ENCODE data around the gene CAPN9.

The CAPN9 gene

GRCh38 chr1:230772457-230773395 lies 25.5 kb downstream of the CAPN9 start:
- DNase-seq: peak; percentile 36

- no peak for DNase-seq
Observed at GRCh38 chr1:230773396-230774033, 26.3 kb downstream of the CAPN9 start.

GRCh38 chr1:230778916-230779590 lies 31.9 kb downstream of the CAPN9 start:
- no peak for DNase-seq

GRCh38 chr1:230781131-230781530 lies 33.9 kb downstream of the CAPN9 start:
- no peak for DNase-seq

- no peak for DNase-seq
Observed at GRCh38 chr1:230781594-230781993, 34.4 kb downstream of the CAPN9 start.

GRCh38 chr1:230784163-230784562 lies 37.0 kb downstream of the CAPN9 start:
- DNase-seq: no peak

- DNase-seq: no peak
Observed at GRCh38 chr1:230785636-230786384, 38.6 kb downstream of the CAPN9 start.

GRCh38 chr1:230786385-230786753 lies 39.2 kb downstream of the CAPN9 start:
- DNase-seq: no peak

- no peak for DNase-seq
Observed at GRCh38 chr1:230787471-230787870, 40.3 kb downstream of the CAPN9 start.

GRCh38 chr1:230788561-230789275 lies 41.5 kb downstream of the CAPN9 start:
- DNase-seq: no peak

GRCh38 chr1:230790026-230790425 lies 42.8 kb downstream of the CAPN9 start:
- no peak for DNase-seq

GRCh38 chr1:230791986-230792564 lies 44.9 kb downstream of the CAPN9 start:
- DNase-seq: no peak

- no peak for DNase-seq
Observed at GRCh38 chr1:230792691-230793462, 45.7 kb downstream of the CAPN9 start.

GRCh38 chr1:230793463-230793745 lies 46.2 kb downstream of the CAPN9 start:
- DNase-seq: no peak

- no peak for DNase-seq
Observed at GRCh38 chr1:230794431-230794830, 47.2 kb downstream of the CAPN9 start.

GRCh38 chr1:230794871-230795605 lies 47.9 kb downstream of the CAPN9 start:
- DNase-seq: no peak

- no peak for DNase-seq
Observed at GRCh38 chr1:230796626-230797025, 49.4 kb downstream of the CAPN9 start.

- DNase-seq: no peak
Observed at GRCh38 chr1:230797376-230797920, 50.3 kb downstream of the CAPN9 start.

- no peak for DNase-seq
Observed at GRCh38 chr1:230797942-230798365, 50.8 kb downstream of the CAPN9 start.

GRCh38 chr1:230798491-230798890 lies 51.3 kb downstream of the CAPN9 start:
- DNase-seq: no peak
